Endometrial microvascular endothelial cells (primary cell): ENCODE data around the gene ART4. TPM values are rescaled to one million over a fixed set of nuclear protein-coding genes. Genes with fewer than 3 reads are reported as not detected.

Source experiments
- in situ Hi-C: cut with HindIII; loops from 2 replicates; pipeline ENCODE4 v1.10.0; 2017; ENCODE audit warnings: low sequenced_read_pairs, low pct_unique_long_range_greater_than_20kb; ENCODE audit errors: inconsistent ontology term
- total RNA-seq: library from RNA; depleted of rRNA; stranded (reverse); fragments of >200 nt; gene quantifications from one replicate; pipeline ENCODE4 v1.2.3, GENCODE V29; 2015; ENCODE audit errors: inconsistent ontology term

ART4 gene
- total RNA-seq = under 0.01 TPM

GRCh38 chr12:14843425-14843887 lies at the start of gene ART4:
ART4 (minus strand) TSS chr12:14843526; CDS start chr12:14843113, 413 bp downstream.
- in situ Hi-C loops = no loop called here

GRCh38 chr12:14892726-14893505 lies 49.6 kb upstream of the ART4 start:
- in situ Hi-C loops = no loop called here

GRCh38 chr12:14890701-14891100 lies 47.4 kb upstream of the ART4 start:
- in situ Hi-C loops = no loop called here

GRCh38 chr12:14886271-14886670 lies 42.9 kb upstream of the ART4 start:
- in situ Hi-C loops = no loop called here

- in situ Hi-C loops = no loop called here
Observed at GRCh38 chr12:14885718-14886221, 42.4 kb upstream of the ART4 start, which contains the start of gene MGP. MGP (minus strand) TSS chr12:14885854; CDS start chr12:14885791, 63 bp downstream.

- in situ Hi-C loops = no loop called here
Observed at GRCh38 chr12:14884458-14884878, 41.1 kb upstream of the ART4 start.

GRCh38 chr12:14883686-14884085 lies 40.4 kb upstream of the ART4 start:
- in situ Hi-C loops = no loop called here

GRCh38 chr12:14880890-14881453 lies 37.6 kb upstream of the ART4 start:
- in situ Hi-C loops = no loop called here

GRCh38 chr12:14879222-14879933 lies 36.1 kb upstream of the ART4 start:
- in situ Hi-C loops = no loop called here

GRCh38 chr12:14878488-14878887 lies 35.2 kb upstream of the ART4 start:
- in situ Hi-C loops = no loop called here

- in situ Hi-C loops = no loop called here
Observed at GRCh38 chr12:14876833-14877232, 33.5 kb upstream of the ART4 start.

GRCh38 chr12:14874882-14875281 lies 31.6 kb upstream of the ART4 start:
- in situ Hi-C loops = no loop called here

GRCh38 chr12:14873440-14874185 lies 30.3 kb upstream of the ART4 start:
- in situ Hi-C loops = no loop called here

GRCh38 chr12:14871886-14872285 lies 28.6 kb upstream of the ART4 start:
- in situ Hi-C loops = no loop called here

GRCh38 chr12:14871247-14871646 lies 27.9 kb upstream of the ART4 start:
- in situ Hi-C loops = no loop called here

GRCh38 chr12:14868916-14869506 lies 25.7 kb upstream of the ART4 start:
- in situ Hi-C loops = no loop called here

- in situ Hi-C loops = no loop called here
Observed at GRCh38 chr12:14860490-14860889, 17.2 kb upstream of the ART4 start.

GRCh38 chr12:14858513-14858912 lies 15.2 kb upstream of the ART4 start:
- in situ Hi-C loops = no loop called here
